Germinal center (tissue), 1 donor: ENCODE data around the gene TFDP1.
"Not testable (repeated sequence)": the region's sequence is repeated elsewhere in the genome, so short reads cannot be mapped to it uniquely, and the experiment has no call there.

Experiments used
- DNase-seq: peaks from one replicate; pipeline ENCODE4 v3.0.0; 2012; ENCODE audit warnings: mixed read lengths, low spot score

The TFDP1 gene

DNA sequence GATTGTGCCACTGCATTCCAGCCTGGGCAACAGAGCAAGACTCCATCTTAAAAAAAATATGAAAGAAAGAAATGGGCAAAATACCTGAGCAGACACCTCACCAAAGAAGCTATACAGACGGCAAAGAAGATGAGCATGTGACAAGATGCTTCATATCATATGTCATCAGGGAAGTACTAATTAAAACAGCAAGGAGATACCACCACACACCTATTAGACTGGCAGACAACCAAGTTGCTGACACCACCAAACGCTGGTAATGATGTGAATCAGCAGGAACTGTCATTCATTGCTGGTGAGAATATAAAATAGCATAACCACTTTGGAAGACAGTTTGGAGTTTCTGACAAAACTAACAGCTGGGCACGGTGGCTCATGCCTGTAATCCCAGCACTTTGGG lies 11.5 kb upstream of the TFDP1 start:
- no peak for DNase-seq

DNA sequence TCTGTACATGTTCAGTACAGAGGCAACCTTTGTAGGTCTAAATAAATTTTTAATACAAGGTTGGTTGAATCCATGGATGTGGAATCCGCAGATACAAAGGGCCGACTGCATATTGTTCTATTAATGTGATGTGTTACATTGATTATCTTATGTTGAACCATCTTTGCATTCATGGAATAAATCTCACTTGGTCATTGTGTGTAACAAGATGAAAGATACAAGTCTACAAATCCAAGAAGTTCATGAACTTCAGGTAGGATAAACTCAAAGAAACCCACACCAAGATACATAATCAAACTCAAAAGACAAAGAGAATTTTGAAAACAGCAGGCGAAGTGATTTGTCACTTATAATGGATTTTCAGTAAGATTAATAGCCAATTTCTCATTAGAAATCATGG lies 8.0 kb upstream of the TFDP1 start:
- DNase-seq = no peak

DNA sequence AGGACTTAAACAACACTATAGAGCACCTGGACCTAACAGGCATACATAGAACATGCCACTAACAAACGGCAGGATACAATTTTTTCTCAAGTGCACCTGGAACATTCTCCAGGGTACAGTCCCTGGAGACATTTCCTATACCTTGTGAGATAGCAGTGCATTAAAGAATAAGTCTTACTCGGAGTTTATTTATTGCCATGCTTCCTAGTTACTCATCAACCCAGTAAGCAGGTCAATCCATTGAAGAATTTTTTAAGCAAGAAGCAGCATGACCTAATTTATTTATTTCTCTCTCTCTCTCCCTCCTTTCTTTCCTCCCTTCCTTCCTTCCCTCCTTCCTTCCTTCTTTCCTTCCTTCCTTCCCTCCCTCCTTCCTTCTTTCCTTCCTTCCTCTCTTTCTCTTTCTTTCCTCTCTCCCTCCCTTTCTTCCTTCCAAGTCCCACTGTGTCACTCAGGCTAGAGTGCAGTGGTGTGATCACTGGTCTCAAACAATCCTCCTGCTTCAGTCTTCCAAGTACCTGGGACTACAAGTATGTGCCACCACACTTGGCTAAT lies 6.6 kb upstream of the TFDP1 start:
- no peak for DNase-seq

DNA sequence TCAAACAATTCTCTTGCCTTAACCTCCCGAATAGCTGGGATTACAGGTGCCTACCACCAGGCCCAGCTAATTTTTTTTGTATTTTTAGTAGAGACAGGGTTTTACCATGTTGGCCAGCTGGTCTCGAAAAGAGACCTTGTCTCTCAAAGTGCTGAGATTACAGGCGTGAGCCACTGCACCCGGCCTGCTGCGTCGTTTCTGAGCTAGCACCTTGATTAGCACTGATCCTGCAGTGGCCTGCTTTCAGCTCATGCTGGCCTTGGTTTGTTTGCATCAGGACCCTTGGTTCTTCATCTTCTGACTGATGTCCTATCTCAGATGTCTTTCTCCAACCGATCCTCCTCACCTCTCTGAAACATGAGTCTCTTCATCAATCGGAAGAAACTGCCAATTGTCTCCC lies 4.9 kb upstream of the TFDP1 start:
- no peak for DNase-seq

DNA sequence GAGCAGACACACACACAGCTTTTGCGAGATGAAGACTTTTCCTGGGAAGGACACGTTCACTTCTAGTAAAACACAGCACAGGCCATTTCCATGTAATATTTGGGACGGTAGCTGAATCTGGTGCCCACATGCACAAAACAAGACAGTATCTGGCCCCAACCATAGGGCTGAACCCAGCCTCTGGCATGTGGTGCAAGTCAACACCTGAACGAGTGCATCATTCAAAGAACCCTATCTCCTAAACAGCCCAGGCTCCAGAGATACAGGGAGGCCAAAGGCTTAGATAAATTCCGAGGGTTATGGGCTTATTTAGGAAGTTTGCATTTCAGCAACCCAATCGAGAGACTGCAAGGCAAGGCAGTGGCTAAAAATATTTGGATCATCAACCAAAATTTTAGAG lies 2.7 kb upstream of the TFDP1 start:
- DNase-seq = no peak

DNA sequence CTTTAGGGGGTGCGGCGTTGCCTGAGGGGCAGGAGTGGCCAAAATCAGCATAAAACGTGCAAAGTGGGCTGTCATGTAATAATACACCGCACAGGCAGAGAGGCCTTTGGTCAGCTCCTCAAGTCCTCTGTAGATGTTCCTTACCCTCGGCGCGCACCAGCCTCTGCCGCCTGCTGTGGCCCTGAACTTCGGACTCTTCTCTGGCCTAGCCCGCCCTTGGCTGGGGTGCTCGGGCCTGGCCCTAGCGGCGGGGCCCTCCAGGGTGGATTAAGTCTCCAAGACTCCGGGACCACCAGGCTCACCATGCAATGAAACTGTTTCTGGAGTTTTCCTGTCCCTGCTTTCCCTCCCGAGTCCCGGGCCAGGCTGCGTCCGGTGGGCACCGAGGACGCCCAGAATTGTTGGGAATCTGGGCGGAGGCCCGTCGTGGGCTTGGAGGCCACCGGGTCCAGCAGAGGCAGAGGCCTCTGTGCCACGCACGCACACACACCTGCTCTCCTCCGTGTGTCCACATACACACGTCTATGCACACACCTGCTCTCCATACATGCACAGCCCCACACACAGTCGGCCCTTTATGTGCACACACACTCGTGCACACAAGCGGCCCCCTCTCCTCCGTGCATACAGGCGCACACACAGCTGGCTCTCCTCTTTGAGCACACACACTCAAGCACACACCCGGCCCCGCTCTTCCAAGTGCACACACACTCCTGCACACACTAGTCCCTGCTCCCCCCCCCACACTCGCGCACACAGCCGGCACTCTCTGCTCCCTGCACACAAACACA lies 1.5 kb upstream of the TFDP1 start:
- no peak for DNase-seq

DNA sequence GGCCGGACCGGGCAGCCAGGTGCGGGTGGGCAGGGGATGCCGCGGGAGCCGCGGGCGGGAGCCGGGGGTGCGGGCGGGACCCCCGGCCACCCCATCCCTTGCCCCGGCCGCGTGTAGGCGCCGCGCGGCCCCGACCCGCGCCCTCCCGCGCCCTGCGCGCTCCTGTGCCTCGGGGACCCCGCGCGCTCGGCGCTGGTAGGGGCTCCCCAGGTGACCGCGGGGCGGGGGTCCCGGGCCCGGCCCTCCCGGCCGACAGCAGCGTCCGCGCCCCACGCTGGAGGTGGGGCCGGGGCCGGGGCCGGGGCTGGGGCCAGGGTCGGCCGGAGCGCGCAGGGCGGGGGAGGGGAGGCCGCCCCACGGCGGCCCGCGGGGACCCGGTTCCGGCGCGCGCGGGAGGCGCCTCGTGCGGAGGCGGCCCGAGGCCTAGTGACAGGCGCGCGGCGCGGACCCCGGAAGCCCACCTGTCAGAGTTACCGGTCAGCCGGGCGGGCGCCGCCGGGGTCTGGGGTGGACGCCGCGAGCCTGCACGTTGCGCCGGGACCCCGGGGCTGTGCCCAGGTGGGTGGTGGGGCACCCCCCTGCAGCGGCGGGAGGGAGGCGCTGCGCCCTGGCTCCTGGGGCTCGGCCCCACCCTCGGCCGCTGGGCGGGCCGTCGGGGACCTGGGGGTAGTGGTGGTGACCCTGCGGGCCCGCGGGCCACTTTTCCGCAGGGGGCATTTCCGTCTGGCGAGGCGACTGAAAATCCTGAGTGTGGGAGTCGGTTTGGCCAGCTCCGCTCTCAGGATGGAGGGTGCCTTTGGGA lies 518 bp downstream of the TFDP1 start:
- peak; percentile 53 for DNase-seq

DNA sequence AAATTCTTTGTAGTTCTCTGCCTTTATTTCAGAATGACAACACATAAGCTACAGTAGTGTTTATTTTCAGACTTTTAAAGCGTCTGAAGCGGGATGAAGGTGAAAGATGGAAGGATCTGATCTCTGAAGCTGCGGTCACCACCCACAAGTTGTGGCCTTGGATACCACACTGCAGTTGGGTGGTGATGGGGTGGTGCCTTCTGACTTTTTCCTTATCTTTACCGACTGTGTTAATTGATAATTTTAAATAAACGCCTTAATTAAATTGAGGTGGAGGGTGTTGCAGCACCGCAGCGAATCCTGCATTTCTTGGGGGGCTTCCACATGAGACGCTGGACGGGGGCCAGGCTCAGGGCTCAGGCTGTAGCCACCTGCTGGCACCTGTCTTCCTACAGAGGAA lies 1.3 kb downstream of the TFDP1 start:
- DNase-seq = no peak

DNA sequence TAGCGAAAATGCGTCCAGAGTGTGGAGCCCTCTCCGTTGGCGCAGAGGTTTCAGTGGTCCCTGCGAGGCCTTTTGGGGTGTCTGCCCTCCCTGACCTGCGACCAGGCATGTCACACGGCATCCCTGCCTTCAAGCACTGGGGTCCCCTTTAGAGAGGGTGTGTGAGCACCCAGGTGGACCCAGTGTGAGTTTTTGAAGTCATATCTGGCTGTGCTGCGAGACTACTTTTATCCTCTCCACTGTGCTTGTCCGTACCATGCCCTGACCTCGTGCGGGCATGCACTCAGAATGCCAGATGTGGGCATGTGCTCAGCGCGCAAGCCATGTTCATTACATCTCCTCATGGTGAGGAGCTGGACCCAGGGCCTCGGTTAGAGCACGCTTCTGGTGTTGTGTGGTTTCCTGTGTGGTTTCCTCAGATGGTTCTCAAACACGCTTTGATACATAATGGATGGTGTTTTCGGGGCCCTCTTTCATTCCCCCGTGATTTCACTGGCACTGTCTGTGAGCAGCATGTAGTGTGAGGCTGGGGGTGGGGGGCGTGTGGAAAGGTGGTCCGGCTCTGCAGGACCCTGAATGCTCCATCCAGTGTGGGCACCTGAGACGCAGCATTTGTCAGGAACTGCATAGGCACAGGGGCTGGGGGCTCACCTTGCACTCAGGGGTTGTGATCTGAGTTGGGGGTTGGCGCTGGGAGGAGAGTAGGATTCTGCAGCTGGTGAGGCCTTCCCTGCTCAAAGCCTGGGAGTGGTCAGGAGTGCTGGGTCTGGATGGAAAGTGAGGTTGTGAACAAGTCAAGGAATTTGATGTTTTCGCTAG lies 2.3 kb downstream of the TFDP1 start:
- no peak for DNase-seq

DNA sequence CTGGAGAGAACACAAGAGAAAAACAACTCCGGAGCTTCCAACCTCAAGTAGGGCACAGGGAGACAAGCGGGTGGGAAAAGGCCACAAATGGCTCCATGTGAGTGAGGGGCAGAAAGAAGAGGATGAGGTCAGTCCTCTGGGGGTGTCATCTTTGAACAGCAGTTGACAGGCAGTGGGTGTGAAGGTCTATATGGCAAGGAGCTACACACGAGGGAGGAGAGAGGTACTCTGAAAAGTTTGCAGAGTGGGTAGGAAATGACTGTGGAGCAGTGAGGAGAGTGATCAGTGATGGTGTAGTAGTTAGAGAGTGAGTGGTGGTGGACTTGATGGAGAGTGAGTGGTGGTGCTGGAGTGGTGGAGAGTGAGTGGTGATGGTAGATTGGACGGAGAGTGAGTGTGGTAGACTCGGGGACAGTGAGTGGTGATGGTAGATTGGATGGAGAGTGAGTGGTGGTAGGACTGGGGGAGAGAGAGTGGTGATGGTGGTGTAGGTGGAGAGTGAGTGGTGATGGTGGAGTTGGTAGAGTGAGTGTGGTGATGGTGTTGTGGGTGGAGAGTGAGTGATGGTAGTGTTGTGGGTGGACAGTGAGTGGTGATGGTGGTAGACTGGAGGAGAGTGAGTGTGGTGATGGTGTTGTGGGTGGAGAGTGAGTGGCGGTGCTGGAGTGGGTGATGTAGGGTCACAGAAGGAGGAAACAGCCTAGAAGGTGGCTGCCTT lies 4.0 kb downstream of the TFDP1 start:
- no peak for DNase-seq

DNA sequence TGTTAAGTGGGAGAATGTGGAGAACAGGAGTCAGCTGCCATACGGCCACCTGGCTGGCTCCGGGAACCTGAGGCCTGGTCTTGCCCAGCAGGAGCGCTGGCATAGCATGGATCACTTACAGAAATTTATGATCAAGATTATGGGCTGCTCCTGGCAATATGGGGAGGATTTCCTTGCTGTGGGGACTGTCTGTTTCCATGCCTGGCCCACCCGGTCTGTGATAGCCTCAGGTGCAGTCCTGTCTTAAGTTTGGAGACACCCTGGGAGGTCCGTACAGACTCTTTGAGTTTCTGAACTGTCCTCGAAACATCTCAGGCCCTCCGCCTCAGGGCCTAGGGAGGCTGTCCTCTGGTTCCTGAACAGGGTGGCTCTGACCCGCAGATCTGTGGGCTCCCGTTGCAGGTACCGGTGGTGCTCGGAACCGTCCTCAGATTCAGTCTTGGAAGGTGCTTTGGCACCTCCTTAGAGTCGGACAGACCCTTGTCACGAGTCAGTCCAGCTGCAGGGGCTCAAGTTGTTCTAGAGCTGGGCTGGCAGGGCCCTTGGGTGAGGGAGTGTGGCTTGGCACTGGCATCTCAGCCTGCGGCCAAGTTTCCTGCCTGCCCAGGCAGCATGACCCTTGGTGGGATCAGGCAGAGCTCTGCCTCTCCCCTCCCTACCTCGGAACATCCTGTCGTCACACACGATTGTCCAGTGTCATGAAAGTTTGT lies 4.9 kb downstream of the TFDP1 start:
- no peak for DNase-seq

DNA sequence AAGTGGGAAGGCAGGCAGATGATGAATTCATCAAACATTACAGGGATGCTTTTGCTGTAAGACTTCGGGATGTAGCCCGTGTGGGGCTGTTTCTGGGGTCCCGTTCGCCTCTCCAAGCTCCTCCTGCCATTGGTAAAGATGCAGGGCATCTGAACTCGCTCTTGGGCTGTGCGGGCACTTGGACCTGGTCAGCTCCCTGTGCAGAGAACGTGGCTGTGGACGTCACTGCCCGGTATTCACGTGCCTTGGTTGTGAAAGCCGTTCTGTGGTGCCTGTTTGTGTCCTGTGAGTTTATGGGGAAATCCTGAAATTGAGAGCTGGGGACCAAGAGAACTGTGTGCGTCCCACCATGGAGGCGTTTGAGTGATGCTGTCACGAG lies 5.4 kb downstream of the TFDP1 start:
- no peak for DNase-seq

DNA sequence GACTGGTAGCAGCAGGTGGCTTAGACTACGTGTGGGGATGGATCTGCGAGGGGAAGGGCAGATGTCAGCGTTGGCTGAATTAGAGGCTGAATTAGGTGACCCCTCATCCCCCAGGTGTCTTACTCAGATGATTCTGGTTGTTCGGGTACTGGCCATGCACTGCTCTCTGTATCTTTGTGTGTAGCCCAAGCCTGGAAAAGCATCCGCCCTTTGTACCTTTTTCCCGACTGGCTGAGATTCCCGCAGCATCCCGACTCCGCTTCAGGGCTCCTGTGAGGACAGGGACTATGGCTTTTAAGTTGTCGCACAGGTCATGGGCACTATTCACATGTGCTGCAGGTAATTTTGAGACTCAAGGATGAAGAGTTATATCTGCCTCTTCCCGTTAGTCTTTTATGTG lies 7.2 kb downstream of the TFDP1 start:
- DNase-seq = no peak

DNA sequence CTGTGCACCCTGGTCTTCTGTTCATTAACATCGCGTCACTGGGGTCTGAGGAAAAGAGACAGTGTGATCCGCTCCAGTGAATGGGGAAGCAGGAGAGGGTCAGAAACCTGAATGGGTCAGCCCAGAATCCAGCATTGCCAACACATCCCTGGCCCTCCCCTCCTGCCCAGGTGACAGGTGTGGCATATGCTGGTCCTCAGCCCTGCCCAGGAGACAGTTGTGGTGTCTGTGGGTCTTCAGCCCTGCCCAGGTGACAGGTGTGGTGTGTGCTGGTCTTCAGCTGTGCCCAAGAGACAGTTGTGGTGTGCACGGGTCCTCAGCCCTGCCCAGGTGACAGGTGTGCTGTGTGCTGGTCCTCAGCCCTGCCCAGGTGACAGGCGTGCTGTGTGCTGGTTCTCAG lies 8.0 kb downstream of the TFDP1 start:
- DNase-seq = no peak

DNA sequence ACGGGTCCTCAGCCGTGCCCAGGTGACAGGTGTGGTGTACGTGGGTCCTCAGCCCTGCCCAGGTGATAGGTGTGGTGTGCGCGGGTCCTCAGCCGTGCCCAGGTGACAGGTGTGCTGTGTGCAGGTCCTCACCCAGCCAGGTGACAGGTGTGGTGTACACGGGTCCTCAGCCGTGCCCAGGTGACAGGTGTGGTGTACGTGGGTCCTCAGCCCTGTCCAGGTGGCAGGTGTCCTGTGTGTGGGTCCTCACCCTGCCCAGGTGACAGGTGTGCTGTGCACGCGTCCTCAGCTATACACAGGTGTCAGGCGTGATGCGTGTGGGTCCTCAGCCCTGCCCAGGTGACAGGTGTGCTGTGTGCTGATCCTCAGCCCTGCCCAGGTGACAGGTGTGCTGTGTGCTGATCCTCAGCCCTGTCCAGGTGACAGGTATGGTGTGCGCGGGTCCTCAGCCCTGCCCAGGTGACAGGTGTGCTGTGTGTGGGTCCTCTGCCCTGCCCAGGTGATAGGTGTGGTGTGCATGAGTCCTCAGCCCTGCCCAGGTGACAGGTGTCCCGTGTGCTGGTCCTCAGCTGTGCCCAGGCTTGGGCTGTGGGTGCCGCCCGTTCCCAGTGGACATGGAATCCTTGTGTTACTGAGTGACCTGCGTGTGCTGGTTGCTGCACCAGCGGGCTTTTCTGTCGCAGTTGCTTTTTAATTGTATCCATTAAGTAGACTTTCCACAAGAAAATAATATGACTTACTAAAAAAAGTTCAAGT lies 9.7 kb downstream of the TFDP1 start:
- DNase-seq = not testable (repeated sequence)

DNA sequence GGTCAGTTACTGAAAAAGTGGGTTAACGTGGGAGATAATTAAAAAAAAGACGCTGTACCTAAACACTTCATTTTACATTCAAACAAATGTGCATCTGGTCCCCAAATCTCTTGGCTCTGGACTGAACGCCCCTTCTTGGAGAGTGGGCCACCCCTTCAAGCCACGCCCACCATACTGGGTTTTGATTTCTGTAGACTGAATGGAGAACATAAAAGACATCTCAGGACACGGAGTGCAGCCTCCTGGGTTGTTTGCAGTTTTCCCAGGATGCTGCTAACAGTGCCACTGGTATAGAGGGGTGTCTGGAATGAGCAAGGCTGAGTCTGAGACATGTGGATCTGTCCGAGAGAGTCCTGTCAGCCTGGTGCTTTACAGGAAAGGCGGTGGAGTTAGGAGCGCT lies 10.6 kb downstream of the TFDP1 start:
- DNase-seq = no peak

DNA sequence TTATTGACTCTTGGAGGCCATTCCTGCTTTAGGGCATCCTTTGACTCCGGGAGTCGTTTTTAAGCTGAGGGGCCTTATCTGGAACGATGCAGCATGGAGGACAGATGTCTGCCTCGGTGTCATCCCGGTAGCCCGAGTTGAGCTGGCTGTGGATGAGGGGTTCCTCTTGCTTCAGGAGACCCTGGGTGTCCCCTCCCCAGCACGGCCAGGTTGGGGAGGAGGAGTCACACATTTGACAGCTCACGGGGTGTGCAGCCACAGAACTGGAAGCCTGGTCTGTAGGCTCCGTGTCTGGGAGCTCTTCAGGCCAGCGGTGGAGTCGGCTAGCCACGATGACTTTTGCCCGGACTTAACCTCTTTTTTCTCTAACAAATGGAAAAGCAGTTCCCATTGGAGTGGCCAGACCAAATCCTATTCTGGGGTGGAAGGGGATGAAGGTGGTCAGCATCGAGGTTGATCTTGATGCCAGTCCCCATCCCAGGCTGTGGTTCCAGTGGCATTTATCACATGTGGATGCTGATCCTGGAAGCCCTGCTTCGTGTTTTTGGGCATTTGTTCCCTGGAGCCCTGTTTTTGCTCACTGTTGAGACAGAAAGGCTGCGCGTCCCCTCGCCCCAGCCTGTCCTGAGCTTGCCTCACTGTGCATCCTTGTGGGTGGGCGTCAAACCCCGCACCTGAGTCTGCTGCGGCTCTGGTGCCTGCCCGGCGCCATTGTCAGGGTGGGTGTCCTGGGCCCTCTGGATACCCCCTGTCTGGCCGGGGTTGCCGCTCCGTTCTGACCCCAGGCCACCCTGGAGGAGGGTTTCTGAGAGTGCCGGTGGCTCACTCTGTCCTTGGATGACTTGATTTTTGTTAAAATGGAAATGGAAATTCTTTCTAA lies 12.0 kb downstream of the TFDP1 start:
- DNase-seq = no peak

DNA sequence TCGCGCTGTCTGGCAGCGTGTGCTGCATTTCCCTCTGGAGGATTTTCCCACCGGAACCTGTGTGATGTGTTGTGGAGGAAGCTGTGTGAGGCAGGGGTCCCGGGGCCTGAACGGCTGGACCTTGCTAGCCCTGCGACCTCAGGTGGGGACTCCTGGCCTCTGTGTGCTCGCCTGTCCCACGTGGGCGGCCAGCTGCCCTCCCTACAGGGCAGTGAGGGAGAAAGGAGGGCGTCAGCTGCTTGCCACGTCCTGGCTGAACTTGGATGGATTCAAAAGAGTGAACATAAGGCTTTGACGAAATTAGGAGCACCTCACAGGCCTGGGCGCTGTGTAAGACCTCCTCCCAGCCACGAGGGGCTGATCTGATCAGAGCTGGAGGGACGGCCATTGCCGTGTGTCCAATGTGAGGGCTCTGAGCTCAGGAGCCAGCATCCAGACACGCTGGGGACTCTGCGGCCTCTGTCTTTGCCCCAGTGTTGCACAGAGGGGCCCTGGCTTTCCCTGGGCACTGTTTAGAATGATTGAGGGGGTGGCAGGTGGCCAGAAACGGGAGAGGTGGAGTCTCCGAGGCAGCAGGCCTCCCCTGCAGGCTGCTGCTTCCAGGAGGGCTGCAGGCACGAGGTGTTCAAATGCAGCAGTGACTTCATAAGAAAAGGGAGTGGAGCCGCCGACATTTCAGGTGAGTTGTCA lies 13.0 kb downstream of the TFDP1 start:
- no peak for DNase-seq

DNA sequence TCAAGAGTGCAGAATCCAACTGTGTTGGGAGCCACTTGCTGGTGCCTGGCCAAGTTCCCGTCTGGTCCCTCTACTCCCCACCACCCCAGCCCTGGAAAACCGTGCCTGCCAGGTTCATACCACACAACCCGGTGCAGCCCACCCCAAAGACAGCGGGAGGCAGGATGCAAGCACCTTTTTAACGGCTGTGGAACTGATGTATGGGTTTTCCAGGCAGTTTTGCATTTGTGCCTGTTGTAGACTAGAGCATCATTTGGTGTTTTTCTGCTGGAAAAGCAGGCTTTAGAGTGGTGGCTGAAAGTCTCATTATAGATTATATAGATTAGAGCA lies 13.5 kb downstream of the TFDP1 start:
- no peak for DNase-seq
